Erythroblast (primary cell): Measurements from ENCODE around the gene RAI14.

Experiments used
- GATA1 ChIP-seq: IDR thresholded peaks from 2 replicates; pipeline ENCODE4 v1.6.1; 2011; ENCODE audit warnings: low read depth, mild to moderate bottlenecking, control low read depth, low read length, moderate library complexity
- POLR2A ChIP-seq: IDR thresholded peaks from 2 replicates; pipeline ENCODE4 v1.6.1; 2011; ENCODE audit warnings: mild to moderate bottlenecking, low read length

- TF ChIP-seq POLR2A (no peak), GATA1 (no peak)
Observed at GRCh38 chr5:34748431-34748830, 92.3 kb downstream of the RAI14 start.
